Measurements from ENCODE around the gene DICER1. TPM values are rescaled to one million over a fixed set of nuclear protein-coding genes. Genes with fewer than 3 reads are reported as not detected.

The DICER1 gene
- total RNA-seq, 1 donor from 2014 or later: 63.3 TPM

DNA sequence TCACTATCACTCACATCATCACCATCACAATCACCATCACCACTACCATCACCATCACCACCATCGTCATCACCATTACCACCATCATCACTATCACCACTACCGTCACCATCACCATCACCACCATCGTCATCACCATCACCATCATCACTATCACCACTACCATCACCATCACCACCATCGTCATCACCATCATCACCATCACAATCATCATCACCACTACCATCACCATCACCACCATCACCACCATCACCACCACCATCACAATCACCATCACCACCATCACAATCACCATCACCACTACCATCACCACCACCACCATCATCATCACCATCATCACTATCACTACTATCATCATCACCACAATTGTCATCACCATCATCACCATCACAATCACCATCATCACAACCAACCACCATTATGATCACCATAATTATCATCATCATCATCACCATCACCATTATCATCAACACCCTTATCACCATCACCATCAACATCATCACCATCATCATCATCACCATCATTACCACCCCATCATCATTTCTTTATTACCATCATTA, 90.8 kb downstream of the DICER1 start:
- Mint-ChIP-seq H3K4me3 (ENCODE audit: unreplicated experiment) (no peak overlapping the region), H3K27ac (ENCODE audit: unreplicated experiment) (no peak overlapping the region), H3K4me1 (ENCODE audit: low read depth) (peaks cover 9% of the 10 kb centered on the region), H3K9me3 (ENCODE audit: low read depth) (no peaks in the 10 kb centered on the region), H3K27me3 (ENCODE audit: low read depth) (peaks cover 4% of the 10 kb centered on the region), H3K36me3 (ENCODE audit: low read depth) (no peaks in the 10 kb centered on the region)
- no peak for DNase-seq (ENCODE audit: low spot score)
- TF ChIP-seq, protein P1, sequence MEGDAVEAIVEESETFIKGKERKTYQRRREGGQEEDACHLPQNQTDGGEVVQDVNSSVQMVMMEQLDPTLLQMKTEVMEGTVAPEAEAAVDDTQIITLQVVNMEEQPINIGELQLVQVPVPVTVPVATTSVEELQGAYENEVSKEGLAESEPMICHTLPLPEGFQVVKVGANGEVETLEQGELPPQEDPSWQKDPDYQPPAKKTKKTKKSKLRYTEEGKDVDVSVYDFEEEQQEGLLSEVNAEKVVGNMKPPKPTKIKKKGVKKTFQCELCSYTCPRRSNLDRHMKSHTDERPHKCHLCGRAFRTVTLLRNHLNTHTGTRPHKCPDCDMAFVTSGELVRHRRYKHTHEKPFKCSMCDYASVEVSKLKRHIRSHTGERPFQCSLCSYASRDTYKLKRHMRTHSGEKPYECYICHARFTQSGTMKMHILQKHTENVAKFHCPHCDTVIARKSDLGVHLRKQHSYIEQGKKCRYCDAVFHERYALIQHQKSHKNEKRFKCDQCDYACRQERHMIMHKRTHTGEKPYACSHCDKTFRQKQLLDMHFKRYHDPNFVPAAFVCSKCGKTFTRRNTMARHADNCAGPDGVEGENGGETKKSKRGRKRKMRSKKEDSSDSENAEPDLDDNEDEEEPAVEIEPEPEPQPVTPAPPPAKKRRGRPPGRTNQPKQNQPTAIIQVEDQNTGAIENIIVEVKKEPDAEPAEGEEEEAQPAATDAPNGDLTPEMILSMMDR (IDR thresholded peaks at IDR 0.05): no peak

GRCh38 chr14:95065411-95065810, 91.9 kb downstream of the DICER1 start:
- TF ChIP-seq, protein P1 (IDR thresholded peaks at IDR 0.05): no peak
- DNase-seq (ENCODE audit: low spot score): no peak
- Mint-ChIP-seq H3K36me3 (ENCODE audit: low read depth) (no peaks in the 10 kb centered on the region), H3K27ac (ENCODE audit: unreplicated experiment) (no peak overlapping the region), H3K4me1 (ENCODE audit: low read depth) (peaks cover 9% of the 10 kb centered on the region), H3K4me3 (ENCODE audit: unreplicated experiment) (no peak overlapping the region), H3K27me3 (ENCODE audit: low read depth) (peaks cover 2% of the 10 kb centered on the region), H3K9me3 (ENCODE audit: low read depth) (no peaks in the 10 kb centered on the region)

- no peak overlapping the region for H3K4me3 Mint-ChIP-seq (ENCODE audit: unreplicated experiment)
- H3K4me1 Mint-ChIP-seq (ENCODE audit: low read depth): peaks cover 9% of the 10 kb centered on the region
- peaks cover 2% of the 10 kb centered on the region for H3K27me3 Mint-ChIP-seq (ENCODE audit: low read depth)
- H3K27ac Mint-ChIP-seq (ENCODE audit: unreplicated experiment): no peak overlapping the region
- no peaks in the 10 kb centered on the region for H3K36me3 Mint-ChIP-seq (ENCODE audit: low read depth)
- TF ChIP-seq, protein P1 (IDR thresholded peaks at IDR 0.05): no peak
- no peak for DNase-seq (ENCODE audit: low spot score)
- no peaks in the 10 kb centered on the region for H3K9me3 Mint-ChIP-seq (ENCODE audit: low read depth)
These were observed 92.6 kb downstream of the DICER1 start for GRCh38 chr14:95064734-95065133.

DNA sequence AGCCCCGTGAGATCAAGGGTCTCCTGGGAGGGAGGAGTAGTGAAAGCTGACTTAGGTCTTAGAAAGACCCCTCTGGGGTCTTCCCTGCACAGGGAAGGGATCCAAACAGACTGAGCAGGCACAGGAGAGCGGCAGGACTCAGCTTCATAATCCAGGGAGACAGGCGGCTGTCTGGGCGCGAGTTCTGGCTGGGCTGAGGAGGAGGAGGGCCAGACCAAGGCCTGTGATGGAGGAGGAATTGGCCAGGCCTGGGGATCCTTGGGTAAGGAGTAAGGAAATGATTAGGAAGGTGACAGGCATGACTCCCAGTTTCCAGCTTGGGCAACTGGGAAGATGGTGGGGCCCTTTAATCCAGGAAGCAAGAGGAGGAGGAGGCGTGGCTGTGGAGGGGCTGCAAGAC, 93.1 kb downstream of the DICER1 start:
- Mint-ChIP-seq H3K9me3 (ENCODE audit: low read depth) (no peaks in the 10 kb centered on the region), H3K4me3 (ENCODE audit: unreplicated experiment) (no peak overlapping the region), H3K27ac (ENCODE audit: unreplicated experiment) (no peak overlapping the region), H3K27me3 (ENCODE audit: low read depth) (peaks cover 2% of the 10 kb centered on the region), H3K36me3 (ENCODE audit: low read depth) (no peaks in the 10 kb centered on the region), H3K4me1 (ENCODE audit: low read depth) (peaks cover 9% of the 10 kb centered on the region)
- DNase-seq (ENCODE audit: low spot score): no peak
- TF ChIP-seq, protein P1 (IDR thresholded peaks at IDR 0.05): no peak

GRCh38 chr14:95063391-95063790, 93.9 kb downstream of the DICER1 start:
- TF ChIP-seq, protein P1 (IDR thresholded peaks at IDR 0.05): no peak
- no peak overlapping the region for H3K4me3 Mint-ChIP-seq (ENCODE audit: unreplicated experiment)
- H3K27me3 Mint-ChIP-seq (ENCODE audit: low read depth): no peaks in the 10 kb centered on the region
- no peaks in the 10 kb centered on the region for H3K36me3 Mint-ChIP-seq (ENCODE audit: low read depth)
- H3K9me3 Mint-ChIP-seq (ENCODE audit: low read depth): no peaks in the 10 kb centered on the region
- no peak overlapping the region for H3K27ac Mint-ChIP-seq (ENCODE audit: unreplicated experiment)
- H3K4me1 Mint-ChIP-seq (ENCODE audit: low read depth): peaks cover 12% of the 10 kb centered on the region
- no peak for DNase-seq (ENCODE audit: low spot score)
